CD4-positive, alpha-beta T cell treated with Interleukin-15 for 1 hour (primary cell): ENCODE data around the gene GIMAP2.

Experiments
- DNase-seq: peaks from one replicate; pipeline ENCODE4 v3.0.0-alpha.2; 2020

GIMAP2 gene

GRCh38 chr7:150735596-150736358, 50.3 kb downstream of the GIMAP2 start:
- no peak for DNase-seq

- no peak for DNase-seq
Observed at GRCh38 chr7:150736864-150737263, 51.4 kb downstream of the GIMAP2 start.

GRCh38 chr7:150737265-150738055, 52.0 kb downstream of the GIMAP2 start, which contains the start of gene GIMAP5:
Gene GIMAP5, plus strand, starts transcription at chr7:150737418. Its CDS starts 3,467 bp downstream, at chr7:150740885.
- DNase-seq = peak; percentile 56

- DNase-seq = peak; percentile 57
Observed at GRCh38 chr7:150738092-150738491, 52.6 kb downstream of the GIMAP2 start.

GRCh38 chr7:150738591-150739001, 53.1 kb downstream of the GIMAP2 start:
- no peak for DNase-seq

- DNase-seq = no peak
Observed at GRCh38 chr7:150739033-150739432, 53.5 kb downstream of the GIMAP2 start.

GRCh38 chr7:150740053-150740452, 54.5 kb downstream of the GIMAP2 start:
- no peak for DNase-seq

- no peak for DNase-seq
Observed at GRCh38 chr7:150742286-150742968, 56.9 kb downstream of the GIMAP2 start.
